GM18951 (cell line): ENCODE measurements around the gene HOXA3.

ENCODE experiments used
- POLR2A ChIP-seq: IDR thresholded peaks from 4 replicates; pipeline ENCODE4 v1.6.1; 2011; ENCODE audit warnings: mild to moderate bottlenecking; ENCODE audit not compliant: insufficient read length, insufficient read depth; ENCODE audit errors: extremely low read depth
- in situ Hi-C: fragments of 300-500 bp; cut with MboI; formaldehyde crosslinking; loops from one replicate; pipeline ENCODE4 v1.12.0; 2022; ENCODE audit warnings: low sequenced_read_pairs, mixed read lengths, inconsistent platforms; ENCODE audit not compliant: unreplicated experiment

The HOXA3 gene

GRCh38 chr7:27194002-27194352 is 41.6 kb upstream of the HOXA3 start:
- TF ChIP-seq POLR2A = no peak
- in situ Hi-C loops = loop anchor here (10.0 kb wide), 1 partner anchor 51 kb away; the partner anchor contains the start of gene EVX1

- in situ Hi-C loops = loop anchor here (10.0 kb wide), 1 partner anchor 51 kb away; the partner anchor contains the start of gene EVX1
- no peak for TF ChIP-seq POLR2A
Measured at GRCh38 chr7:27193335-27194001, 41.1 kb upstream of the HOXA3 start.

GRCh38 chr7:27192546-27193334 is 40.4 kb upstream of the HOXA3 start:
- in situ Hi-C loops = loop anchor here (10.0 kb wide), 1 partner anchor 52 kb away; the partner anchor contains the start of gene EVX1
- no peak for TF ChIP-seq POLR2A

- no peak for TF ChIP-seq POLR2A
- in situ Hi-C loops = loop anchor here (10.0 kb wide), 1 partner anchor 53 kb away; the partner anchor contains the start of gene EVX1
Measured at GRCh38 chr7:27191833-27192545, 39.6 kb upstream of the HOXA3 start.

GRCh38 chr7:27191161-27191731 is 38.9 kb upstream of the HOXA3 start:
- in situ Hi-C loops = loop anchor here (10.0 kb wide), 1 partner anchor 54 kb away; the partner anchor contains the start of gene EVX1
- no peak for TF ChIP-seq POLR2A

GRCh38 chr7:27189997-27190748 is 37.8 kb upstream of the HOXA3 start:
- in situ Hi-C loops = loop anchor here (10.0 kb wide), 1 partner anchor 55 kb away; the partner anchor contains the start of gene EVX1
- no peak for TF ChIP-seq POLR2A

GRCh38 chr7:27189295-27189996 is 37.1 kb upstream of the HOXA3 start:
- in situ Hi-C loops = no loop called here
- no peak for TF ChIP-seq POLR2A

- TF ChIP-seq POLR2A = no peak
- in situ Hi-C loops = no loop called here
Measured at GRCh38 chr7:27188386-27189294, 36.3 kb upstream of the HOXA3 start.

- no peak for TF ChIP-seq POLR2A
- in situ Hi-C loops = no loop called here
Measured at GRCh38 chr7:27187475-27188385, 35.3 kb upstream of the HOXA3 start.
